GM12891 (cell line): Measurements from ENCODE around the gene PDXDC1.
"Not testable (repeated sequence)": the region's sequence is repeated elsewhere in the genome, so short reads cannot be mapped to it uniquely, and the experiment has no call there.

Source experiments
- POLR2A ChIP-seq: IDR thresholded peaks from 2 replicates; pipeline ENCODE4 v1.6.1; 2011; ENCODE audit warnings: low read depth, low read length, control low read depth
- POLR2AphosphoS5 ChIP-seq: IDR thresholded peaks from 2 replicates; pipeline ENCODE4 v1.6.1; 2011; ENCODE audit warnings: low read depth, low read length, control low read depth
- TAF1 ChIP-seq: IDR thresholded peaks from 2 replicates; pipeline ENCODE4 v1.6.1; 2011; ENCODE audit warnings: low read depth, low read length, control low read depth

DNA sequence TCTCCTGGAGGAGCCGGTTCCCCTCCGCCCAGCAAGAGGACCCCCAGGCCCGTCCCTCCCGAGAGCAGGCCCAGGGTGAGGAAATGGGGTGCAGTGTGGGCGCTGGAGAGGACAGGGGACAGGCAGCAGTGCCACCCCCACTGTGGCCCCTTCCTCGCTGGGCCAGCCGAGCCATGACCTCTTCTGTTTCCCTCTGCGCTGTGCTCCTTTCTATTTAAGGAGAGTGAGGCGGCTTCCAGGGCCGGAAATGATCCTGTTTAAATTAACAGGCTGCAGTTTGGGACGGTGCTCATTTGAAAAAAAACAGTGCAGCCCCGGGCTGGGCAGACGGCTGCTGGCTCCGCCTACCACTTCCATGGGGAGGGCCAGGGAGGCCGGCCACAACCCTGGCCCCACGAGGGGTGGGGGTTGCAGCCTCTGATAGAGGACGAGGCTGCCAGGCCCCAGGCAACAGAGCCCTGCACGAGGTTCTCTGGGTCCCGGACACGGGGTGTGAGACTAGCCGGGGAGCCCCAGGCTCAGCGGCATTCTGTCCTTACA lies 169.3 kb downstream of the PDXDC1 start:
- not testable (repeated sequence) for TF ChIP-seq POLR2A, POLR2AphosphoS5, TAF1
